GM19351 (cell line): ENCODE results near the gene SLU7.
"Not testable (repeated sequence)": the region's sequence is repeated elsewhere in the genome, so short reads cannot be mapped to it uniquely, and the experiment has no call there.

Source experiments
- ATAC-seq: cut with Tn5 transposase; IDR thresholded peaks from one replicate; pipeline ENCODE4 v1.9.1; 2021; ENCODE audit warnings: mild to moderate bottlenecking, moderate library complexity; ENCODE audit not compliant: unreplicated experiment

SLU7 gene

DNA sequence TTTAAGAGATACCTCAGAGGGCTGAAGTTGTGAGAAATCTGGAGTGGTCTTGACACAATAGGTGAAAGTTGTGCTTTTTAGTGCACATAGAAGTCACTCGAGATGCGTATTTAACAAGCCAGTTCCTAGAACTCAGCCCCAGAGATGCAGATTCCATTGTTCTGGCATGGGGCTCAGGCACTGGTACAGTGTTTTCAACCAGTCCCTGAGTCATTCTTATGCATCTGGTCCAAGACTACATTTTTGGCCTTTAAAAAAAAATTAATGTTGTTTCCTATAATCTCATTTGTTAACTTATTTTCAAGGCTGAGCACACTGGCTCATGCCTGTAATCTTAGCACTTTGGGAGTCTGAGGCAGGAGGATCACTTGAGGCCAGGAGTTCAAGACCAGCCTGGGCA lies 32.4 kb upstream of the SLU7 start:
- no peak for ATAC-seq

DNA sequence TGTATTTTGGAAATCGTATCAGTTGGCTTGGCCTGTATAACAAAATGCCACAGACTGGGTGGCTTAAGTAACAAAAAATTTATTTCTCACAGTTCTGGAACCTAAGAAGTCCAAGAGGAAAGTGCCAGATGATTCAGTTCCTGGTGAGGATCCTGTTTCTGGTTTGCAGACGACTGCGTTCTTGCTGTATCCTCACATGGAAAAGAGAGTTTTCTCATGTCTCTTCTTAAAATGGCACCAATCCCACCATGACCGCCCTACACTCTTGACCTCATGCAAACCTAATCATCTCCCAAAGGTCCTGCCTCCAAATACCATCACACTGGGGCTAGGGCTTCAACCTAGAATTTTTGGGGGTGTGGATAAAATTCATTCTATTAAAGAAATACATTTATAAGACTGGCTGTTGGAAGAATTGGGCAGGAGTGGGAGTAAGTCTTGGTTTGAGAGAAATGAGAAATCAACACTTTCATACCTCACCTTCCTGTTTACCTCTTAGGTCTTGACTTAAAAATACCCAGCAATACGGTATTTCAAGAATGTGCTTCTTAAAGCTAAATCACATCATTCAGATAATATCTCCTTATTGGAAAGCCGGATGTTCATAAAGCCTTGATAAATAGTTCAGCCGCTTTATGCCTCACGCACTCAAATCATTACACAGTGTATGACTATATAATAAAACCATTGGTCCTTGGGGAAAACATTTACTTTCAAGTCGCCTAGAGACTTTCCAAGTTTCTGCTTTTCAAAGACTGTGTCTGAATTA lies 31.5 kb upstream of the SLU7 start:
- ATAC-seq: peak; percentile 61

DNA sequence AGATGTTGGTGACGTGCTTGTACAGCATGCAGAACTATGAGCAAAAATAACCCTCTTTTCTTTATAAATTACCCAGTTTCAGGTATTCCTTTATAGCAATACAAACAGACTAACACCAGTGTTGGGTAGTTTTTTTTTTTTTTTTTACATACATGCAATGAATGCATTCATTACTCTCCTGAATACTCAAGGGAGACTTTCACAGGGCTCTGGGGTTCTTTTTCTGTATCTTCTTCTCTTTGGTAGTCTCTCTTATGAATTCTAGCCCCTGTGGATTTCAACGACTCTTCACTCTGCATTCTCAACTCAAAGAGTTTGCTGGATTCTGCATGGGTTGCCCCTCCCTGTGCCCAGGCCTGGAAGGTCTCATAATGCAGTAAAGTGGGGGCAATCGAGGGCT lies 30.6 kb upstream of the SLU7 start:
- no peak for ATAC-seq

DNA sequence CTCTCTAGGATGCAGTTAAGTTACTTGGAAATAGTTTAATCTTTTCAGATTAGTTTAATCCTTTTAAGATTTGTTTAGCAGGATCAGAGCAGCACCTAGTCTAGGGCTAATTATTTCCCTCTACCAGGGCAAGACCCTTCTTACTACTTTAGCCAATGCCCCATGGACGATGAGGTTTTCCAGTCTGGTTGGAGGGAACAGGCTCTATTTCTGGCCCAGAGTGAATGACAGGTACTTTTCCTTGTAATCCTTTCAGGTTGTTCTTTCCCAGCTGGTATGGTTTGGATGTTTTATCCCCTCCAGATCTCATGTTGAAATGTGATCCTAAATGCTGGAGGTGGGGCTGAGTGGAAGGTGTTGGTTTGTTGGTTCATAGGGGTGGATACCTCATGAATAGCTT lies 30.0 kb upstream of the SLU7 start:
- ATAC-seq: no peak

DNA sequence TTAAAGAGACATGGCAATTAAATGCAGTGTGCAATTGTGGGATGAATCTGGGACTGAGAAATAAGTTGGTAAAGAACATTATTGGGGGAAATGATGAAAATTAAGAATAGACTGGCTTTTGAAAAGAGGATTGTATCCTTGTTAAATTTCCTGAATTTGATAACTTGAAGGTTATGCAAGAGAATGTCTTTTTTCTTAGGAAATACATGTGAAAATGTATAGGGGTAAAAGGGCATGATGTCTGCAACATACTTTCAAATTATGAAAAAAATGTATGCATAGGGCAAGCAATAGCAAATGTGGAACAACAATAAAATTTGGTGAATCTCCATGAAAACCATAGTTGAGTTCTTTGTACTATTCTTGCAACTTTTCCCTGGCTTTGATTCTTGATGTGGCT lies 26.9 kb upstream of the SLU7 start:
- no peak for ATAC-seq

DNA sequence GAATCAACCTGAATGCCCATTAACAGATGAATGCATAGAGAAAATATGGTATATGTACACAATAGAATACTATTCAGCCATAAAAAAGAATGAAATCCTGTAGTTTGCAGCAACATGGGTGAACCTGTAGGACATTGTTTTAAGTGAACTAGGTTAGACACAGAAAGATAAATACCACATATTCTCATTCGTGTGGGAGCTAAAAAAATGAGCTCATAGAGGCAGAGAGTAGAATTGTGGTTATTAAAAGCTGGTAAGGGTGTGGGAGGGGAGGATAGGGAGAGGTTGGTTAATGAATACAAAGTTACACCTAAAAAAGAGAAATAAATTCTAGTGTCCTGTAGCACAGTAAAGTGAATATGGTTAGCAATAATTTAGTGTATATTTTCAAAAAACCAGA lies 26.3 kb upstream of the SLU7 start:
- ATAC-seq: peak; percentile 38

DNA sequence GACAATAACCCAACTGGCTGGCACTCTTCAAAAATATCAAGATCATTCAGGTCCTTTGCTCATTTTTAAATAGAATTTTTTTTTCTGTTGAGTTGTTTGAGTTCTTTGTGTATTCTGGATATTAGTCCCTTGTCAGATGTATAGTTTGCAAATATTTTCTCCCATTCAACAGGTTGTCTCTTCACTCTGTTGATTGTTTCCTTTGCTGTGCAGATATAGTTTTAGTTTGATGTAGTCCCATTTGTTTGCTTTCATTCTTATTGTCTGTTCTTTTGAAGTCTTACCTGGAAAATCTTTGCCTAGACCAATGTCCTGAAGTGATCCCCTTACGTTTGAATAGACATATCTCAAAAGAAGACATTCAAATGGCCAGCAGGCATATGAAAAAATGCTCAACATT lies 25.5 kb upstream of the SLU7 start:
- ATAC-seq: no peak

DNA sequence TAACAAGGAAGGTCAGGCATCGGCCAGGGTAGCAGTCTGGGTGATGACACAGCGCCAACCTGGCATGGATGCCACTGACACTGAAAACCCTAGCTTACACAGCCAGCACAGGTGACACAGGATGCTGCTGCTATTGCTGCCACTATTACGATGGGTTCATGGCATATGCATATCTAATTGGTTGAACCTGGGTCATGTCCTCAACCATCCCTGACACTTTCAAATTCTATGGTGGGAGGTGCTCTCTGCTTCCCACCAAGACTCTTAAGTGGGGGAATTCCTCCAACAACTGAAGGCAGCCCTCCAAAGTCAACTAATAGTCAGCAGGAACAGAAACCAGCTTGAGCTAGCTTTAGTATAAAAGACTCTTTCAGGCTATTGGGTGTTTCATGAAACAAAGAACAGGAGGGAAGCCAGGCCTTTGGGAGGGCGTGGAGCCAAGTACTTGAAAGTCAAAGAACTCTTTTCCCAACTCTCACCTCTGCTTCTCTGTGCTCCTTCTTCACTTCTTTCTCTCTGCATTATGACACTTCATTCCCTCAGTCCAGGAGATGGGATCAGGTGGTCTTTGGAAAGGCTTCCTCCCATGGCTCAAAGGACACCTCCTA lies 24.0 kb upstream of the SLU7 start:
- ATAC-seq: peak; percentile 22

DNA sequence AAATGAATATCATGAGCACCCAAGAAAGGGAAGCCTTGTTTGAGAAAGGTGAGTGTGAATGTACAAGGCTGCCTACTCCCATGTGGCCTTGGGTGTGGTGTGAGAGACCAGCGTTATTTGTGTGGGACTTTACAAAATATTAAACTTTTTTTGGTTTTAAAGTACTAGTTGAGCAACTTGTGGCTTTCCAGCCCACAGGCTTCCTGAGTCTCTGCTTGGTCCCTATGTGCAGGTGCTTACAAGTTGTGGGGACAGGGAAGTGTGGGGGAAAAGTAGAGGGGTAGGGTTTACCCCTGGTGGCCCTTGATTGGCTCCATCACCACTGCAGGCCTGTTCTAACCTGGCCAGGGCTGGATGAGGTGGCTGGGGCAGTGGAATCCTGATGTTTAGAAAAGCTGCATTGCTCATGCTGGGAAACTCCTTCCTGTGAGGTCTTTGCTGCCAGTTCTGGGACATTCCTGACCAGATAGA lies 22.5 kb upstream of the SLU7 start:
- peak; percentile 12 for ATAC-seq

DNA sequence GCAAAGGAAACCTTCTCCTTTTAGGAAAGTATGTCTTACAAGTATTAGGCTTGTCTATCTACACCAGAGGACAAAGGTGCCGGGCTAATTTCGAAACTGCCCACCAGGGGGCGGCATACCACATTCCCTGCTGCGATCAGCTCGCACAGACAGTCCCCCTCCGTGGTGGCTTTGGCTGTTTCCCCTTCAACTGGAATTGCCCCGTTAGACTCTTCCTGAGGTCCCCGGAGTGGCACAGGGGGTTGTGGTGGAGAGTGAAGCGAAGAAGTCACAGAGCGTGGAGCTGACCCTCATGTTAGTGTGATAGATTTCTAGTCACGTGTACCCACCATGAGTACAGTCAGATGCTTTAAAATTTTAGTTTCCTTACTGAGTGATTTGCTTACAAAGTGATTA lies 20.3 kb upstream of the SLU7 start:
- peak; percentile 58 for ATAC-seq

DNA sequence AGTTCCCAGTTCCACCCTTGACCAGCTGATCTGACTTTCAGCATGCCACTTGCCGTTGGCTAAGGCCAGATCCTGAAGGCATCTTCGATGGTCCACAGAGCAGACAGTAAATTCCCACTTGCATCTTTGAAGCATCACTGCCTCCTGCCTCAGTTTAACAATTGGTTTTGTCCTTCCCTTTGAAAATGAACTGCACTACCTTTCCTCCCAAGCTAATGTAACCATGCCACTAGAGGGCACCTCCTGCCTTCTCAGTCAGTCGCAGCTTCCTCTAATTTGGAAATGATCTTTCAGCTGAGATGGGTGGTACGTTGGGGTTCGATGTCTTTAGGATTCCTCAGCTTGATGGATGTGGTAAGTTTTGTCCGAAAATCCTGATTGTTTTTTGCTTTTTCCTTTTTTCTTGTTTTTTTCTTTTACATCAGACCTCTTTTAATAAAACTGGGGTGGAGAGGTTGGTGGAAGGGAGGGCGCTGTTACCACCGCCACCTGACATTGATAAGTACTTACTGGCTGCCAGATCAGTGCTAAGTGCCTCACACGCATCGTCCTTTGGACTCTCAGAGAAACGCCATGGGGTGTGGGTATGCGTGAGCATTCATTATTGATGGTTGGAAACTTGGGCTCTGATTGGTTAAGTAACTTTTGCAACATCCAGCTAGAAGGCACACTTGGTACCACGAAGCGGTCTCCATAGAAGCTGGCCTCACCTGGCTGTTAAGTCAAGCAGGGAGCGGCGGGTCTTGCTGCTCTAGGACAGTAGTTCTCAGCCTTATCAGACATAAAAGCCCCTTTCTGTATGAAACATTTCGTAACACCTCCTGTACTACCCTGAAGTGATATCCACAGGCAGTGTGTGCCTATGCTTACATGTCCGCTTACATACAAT lies 19.7 kb upstream of the SLU7 start:
- ATAC-seq: peak; percentile 27

DNA sequence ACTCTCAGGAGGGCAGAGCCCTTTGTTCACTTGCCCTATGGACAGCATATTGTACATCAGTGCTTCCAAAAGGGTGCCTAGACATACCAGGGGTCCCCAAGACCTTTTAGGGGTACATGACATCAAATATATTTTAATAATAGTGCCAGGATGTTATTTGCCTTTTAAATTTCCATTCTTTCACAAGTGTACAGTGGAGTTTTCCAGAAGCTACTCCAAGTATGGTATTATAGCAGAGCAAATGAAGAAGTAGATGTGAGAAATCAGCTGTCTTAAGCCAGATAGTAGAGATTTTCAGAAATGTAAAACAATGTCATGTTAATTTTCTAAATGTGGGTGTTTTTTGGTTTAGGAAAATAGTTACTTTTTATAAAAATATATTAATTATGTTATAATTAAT lies 18.4 kb upstream of the SLU7 start:
- no peak for ATAC-seq

DNA sequence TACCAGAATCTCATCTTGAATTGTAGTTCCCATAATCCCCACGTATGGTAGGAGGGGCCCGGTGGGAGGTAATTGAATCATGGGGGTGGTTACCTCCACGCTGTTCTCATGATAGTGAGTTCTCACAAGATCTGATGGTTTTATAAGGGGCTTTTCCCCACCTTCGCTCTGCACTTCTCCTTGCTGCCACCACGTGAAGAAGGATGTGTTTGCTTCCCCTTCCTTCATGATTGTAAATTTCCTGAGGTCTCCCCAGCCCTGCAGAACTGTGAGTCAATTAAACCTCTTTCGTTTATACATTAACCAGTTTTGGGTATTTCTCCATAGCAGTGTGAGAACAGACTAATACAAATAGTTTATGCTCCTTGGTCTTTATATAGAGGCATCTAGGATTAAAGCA lies 17.8 kb upstream of the SLU7 start:
- ATAC-seq: not testable (repeated sequence)

DNA sequence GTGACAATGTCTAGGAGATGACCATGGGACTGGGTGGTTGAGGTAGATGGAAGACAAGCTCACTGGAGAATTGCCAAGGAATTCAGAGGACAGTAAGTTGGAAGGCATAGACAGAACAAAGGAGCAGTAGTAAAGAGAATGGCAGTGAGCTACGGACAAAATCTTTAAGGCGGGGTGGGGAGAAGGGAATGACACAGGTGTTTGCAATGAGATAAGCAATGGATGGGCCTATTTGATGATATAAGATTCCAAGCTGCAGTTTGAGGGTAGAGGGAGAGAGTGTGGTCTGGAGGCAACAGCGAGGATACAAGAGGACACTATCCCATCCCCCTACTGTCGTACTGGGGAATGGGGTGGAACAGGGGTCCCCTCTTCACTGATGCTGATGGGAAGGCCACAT lies 17.1 kb upstream of the SLU7 start:
- no peak for ATAC-seq

DNA sequence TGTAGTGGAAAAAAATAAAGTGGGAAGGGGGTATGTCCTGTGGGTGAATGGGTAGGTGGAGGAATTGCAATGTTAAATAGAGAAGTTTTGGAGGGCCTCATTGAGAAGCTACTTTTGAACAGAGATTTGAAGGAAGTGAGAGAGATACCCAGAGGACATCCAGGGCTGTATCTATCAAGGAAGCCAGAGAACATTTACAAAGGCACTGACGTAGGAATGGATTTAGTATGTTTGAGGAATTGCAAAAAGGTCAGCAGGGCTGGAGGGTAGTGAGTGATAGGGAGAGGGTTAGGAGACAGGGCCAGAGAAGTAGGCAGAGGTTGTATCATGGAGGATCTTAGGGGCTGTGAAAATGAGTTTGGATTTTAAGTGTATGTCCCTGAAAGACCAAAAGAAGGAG lies 16.7 kb upstream of the SLU7 start:
- no peak for ATAC-seq

DNA sequence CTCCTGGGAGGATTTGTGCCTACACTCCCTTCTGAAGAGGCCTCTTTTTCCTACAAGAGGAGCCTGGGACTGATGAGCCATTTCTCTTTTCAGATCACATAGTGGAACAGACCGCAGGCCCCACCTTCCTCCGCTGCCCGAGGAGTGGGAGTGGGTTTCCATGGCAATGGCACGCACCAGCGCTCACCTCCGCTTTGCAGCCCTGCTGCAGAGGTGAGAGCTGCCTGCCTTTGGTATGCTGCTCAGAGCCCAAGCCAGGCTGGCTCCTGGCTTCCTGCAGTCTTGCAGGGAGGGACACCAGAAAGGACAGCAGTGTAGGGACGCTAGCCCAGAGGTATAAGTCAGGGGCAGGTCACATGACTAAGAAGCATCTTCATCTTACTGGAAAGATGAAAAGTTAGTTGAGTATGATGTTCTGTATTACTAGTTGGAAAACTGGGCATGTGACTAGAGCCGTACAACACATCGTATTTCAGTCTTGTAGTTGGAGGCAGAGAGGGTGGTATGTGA lies 15.2 kb upstream of the SLU7 start:
- ATAC-seq: peak; percentile 80

DNA sequence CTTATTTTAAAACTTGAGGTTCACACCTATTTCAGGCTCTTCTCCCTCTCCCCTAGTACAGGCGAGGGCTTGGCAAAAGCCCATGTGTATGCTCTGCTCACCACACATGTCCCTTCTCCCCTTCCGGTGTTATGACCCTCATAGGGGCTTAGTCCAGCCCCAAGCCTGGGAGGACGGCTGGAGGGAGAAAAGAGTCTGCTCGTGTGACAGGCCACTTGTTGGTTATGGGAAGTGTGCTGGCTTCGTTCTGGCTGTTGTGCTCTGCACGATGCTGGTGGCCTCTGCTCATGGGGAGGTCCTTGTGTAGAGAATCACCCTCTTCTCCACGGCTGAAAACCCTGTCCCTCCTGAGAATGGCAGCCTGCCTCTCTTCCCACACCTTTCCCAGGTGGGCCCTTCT lies 13.9 kb upstream of the SLU7 start:
- ATAC-seq: no peak

DNA sequence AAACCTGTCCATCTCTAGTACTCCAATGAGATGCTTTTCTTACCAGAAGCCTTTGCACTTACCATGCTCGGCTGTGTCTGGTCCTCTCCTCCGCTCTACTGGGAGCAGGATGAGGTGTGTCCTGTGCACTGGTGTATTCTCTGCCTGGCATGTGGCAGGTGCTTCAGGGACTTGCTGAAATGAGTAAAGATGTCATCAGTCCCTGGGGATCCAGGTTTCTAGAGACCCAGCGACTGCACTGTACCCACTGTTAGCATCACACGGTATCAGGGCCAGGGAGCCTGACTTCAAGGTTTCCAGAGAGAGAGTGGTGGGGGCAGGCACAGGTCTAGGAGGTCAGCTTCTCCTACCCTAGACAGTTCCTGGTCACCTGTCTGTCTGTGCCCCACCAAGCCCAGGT lies 13.3 kb upstream of the SLU7 start:
- no peak for ATAC-seq

DNA sequence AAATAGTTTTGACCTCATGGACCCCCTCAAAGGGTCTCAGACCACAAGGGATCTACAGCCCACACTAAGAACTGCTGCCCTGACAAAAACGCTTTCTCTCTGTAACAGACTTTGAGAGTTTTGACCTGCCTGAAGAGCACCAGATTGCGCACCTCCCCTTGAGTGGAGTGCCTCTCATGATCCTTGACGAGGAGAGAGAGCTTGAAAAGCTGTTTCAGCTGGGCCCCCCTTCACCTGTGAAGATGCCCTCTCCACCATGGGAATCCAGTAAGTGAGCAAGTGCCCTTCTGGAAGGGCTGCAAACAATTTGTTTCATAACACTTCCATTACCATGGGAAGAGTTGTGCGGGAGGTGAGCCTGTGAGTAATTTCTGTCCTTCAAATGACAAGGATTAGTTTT lies 8.7 kb upstream of the SLU7 start:
- ATAC-seq: no peak

DNA sequence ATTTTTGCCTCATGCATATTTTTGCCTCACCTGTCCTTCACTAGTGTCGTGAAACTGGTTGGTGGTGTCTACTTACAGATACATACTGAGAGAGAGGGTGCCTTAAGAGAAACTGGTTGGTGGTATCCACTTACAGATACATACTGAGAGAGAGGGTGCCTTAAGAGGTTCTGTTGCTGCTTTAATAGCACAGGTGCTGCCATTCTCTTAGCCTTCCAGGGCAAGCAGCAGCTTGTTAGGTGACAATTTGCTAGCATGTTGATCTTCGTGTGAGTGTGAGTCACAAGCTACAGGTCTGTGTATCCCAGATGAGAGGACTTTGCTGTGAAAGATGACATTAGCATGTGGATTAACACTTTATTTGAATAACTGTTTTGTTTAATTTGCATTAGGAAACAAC lies 4.2 kb upstream of the SLU7 start:
- ATAC-seq: no peak

DNA sequence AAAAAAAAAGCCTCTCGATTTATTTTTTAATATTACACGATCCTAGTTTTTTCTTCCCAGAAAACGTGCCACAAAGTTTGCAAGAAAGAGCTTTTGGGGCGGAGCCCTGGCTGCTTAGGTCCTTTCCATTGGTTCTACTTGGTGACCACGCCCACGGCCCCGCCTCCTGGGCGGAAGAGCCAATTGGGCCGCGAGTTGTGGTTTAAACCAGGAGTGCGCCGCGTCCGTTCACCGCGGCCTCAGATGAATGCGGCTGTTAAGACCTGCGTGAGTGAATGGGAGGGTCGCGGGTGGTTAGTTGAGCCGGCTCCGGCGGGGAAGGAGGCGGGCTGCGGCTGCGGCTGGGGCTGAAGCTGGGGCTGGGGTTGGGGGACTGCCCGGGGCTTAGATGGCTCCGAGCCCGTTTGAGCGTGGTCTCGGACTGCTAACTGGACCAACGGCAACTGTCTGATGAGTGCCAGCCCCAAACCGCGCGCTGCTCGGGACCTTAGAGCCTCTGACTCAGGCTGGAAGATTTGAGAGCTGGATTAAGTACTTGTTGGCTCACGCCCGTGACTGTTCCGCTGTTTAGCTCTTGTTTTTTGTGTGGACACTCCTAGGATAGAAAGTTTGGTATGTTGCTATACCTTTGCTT lies 2.9 kb upstream of the SLU7 start, which contains the start of gene PTTG1:
Gene PTTG1, plus strand, starts transcription at position 231 of the 634 bp plus-strand sequence. CDS start 458 bp downstream, outside the sequence.
- ATAC-seq: peak; percentile 65
